HL-60 (cell line): Measurements from ENCODE around the gene SENP8.

Source experiments
- DNase-seq, 2 experiments: peaks; one replicate each; pipeline ENCODE4 v3.0.0-alpha.2; 2010 to 2020; ENCODE audit warnings: low read depth in 1 of 2, low spot score in 1 of 2
- H3K27ac ChIP-seq: fragments of 250-450 bp; sonication (Bioruptor Pico); replicated peaks from 2 replicates; pipeline ENCODE4 v1.5.1; 2020; ENCODE audit warnings: mild to moderate bottlenecking, moderate library complexity
- H3K27me3 ChIP-seq: fragments of 250-450 bp; sonication (Bioruptor Pico); 2 replicates; pipeline ENCODE4 v1.5.1; 2021; ENCODE audit warnings: mild to moderate bottlenecking, moderate library complexity; ENCODE audit not compliant: insufficient read depth, poor library complexity, severe bottlenecking
- H3K4me3 ChIP-seq: replicated peaks from 2 replicates; pipeline ENCODE4 v1.5.1; 2011; ENCODE audit warnings: mild to moderate bottlenecking, control low read depth, low read length; ENCODE audit not compliant: insufficient read depth
- GABPA ChIP-seq: IDR thresholded peaks from 2 replicates; pipeline ENCODE4 v1.6.1; 2012; ENCODE audit warnings: low read depth
- POLR2AphosphoS5 ChIP-seq: IDR thresholded peaks from 2 replicates; pipeline ENCODE4 v1.6.1; 2012; ENCODE audit warnings: low read depth
- SPI1 ChIP-seq: IDR thresholded peaks from 2 replicates; pipeline ENCODE4 v1.6.1; 2012; ENCODE audit warnings: low read depth, mild to moderate bottlenecking, borderline replicate concordance
- TF ChIP-seq, protein P1 (sequence below): IDR thresholded peaks from 2 replicates; pipeline ENCODE4 v1.6.1; 2012; ENCODE audit warnings: low read depth; ENCODE audit not compliant: insufficient replicate concordance
- TF ChIP-seq, protein P2 (sequence below): IDR thresholded peaks from one replicate; pipeline ENCODE4 v1.5.1; 2011; ENCODE audit warnings: low read length, control low read depth, inconsistent platforms; ENCODE audit not compliant: insufficient read depth

The SENP8 gene

DNA sequence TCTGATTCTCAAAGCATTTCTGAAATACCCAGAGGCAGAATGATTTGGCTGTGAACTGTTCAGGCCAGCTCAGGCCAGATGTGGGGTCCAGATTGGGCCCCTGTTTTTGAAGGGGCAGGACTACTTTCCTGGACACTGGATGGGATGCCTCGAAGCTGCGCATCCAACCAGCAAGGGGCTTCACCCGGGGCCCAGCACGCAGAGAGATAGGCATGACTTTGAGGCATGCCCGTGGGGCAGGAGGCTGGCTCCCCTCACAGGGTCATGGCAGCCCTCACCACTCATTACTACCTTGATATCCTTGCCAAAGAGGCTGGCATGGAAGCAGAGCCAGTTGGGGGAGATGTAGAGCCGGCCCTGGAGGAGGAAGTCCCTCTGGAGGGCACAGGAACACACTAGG lies 49.2 kb downstream of the SENP8 start:
- Histone ChIP-seq H3K4me3 (no peak overlapping the region), H3K27ac (no peak overlapping the region), H3K27me3 (no peaks in the 10 kb centered on the region)
- TF ChIP-seq, protein P1, sequence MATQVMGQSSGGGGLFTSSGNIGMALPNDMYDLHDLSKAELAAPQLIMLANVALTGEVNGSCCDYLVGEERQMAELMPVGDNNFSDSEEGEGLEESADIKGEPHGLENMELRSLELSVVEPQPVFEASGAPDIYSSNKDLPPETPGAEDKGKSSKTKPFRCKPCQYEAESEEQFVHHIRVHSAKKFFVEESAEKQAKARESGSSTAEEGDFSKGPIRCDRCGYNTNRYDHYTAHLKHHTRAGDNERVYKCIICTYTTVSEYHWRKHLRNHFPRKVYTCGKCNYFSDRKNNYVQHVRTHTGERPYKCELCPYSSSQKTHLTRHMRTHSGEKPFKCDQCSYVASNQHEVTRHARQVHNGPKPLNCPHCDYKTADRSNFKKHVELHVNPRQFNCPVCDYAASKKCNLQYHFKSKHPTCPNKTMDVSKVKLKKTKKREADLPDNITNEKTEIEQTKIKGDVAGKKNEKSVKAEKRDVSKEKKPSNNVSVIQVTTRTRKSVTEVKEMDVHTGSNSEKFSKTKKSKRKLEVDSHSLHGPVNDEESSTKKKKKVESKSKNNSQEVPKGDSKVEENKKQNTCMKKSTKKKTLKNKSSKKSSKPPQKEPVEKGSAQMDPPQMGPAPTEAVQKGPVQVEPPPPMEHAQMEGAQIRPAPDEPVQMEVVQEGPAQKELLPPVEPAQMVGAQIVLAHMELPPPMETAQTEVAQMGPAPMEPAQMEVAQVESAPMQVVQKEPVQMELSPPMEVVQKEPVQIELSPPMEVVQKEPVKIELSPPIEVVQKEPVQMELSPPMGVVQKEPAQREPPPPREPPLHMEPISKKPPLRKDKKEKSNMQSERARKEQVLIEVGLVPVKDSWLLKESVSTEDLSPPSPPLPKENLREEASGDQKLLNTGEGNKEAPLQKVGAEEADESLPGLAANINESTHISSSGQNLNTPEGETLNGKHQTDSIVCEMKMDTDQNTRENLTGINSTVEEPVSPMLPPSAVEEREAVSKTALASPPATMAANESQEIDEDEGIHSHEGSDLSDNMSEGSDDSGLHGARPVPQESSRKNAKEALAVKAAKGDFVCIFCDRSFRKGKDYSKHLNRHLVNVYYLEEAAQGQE: no peak
- TF ChIP-seq, protein P2, sequence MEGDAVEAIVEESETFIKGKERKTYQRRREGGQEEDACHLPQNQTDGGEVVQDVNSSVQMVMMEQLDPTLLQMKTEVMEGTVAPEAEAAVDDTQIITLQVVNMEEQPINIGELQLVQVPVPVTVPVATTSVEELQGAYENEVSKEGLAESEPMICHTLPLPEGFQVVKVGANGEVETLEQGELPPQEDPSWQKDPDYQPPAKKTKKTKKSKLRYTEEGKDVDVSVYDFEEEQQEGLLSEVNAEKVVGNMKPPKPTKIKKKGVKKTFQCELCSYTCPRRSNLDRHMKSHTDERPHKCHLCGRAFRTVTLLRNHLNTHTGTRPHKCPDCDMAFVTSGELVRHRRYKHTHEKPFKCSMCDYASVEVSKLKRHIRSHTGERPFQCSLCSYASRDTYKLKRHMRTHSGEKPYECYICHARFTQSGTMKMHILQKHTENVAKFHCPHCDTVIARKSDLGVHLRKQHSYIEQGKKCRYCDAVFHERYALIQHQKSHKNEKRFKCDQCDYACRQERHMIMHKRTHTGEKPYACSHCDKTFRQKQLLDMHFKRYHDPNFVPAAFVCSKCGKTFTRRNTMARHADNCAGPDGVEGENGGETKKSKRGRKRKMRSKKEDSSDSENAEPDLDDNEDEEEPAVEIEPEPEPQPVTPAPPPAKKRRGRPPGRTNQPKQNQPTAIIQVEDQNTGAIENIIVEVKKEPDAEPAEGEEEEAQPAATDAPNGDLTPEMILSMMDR: no peak
- TF ChIP-seq GABPA (no peak), SPI1 (no peak), POLR2AphosphoS5 (no peak)
- no peak for DNase-seq

DNA sequence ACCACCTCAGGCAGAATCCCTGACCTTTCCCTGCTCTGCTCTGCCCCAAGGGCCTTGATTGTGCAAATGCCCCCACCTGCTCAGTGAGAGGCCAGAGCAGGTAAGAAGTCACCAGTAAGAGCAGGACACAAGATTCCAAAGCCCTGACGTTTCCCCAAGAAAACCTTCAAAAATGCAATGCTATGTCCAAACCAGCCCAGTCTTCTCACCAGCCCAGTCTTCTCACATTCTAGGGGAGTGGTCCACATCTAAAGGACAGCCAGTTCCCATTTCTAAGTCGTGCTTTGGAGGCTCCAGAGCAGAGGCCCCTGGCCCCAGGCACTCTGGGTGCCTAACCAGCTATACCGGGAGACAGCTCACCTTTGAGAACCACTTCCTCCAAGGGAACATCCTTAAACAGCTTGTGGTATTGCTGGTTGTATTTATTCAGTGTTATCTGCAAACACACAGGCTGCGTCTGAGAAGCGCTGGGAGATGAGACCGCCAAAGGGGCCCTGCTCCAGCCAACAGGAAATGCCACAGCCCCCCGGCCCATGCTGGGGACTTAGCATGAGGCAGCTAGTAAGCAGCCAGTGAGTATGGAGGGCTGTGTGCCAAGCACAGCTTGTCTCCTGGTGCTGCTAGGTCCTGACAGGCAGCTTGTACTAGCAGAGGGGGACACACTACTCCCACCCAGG lies 50.1 kb downstream of the SENP8 start:
- no peak for DNase-seq
- TF ChIP-seq GABPA (no peak), SPI1 (peak; percentile 23; the same call in 1 of the 2 replicates)
- Histone ChIP-seq H3K4me3 (no peak overlapping the region), H3K27ac (no peak overlapping the region), H3K27me3 (no peaks in the 10 kb centered on the region)

DNA sequence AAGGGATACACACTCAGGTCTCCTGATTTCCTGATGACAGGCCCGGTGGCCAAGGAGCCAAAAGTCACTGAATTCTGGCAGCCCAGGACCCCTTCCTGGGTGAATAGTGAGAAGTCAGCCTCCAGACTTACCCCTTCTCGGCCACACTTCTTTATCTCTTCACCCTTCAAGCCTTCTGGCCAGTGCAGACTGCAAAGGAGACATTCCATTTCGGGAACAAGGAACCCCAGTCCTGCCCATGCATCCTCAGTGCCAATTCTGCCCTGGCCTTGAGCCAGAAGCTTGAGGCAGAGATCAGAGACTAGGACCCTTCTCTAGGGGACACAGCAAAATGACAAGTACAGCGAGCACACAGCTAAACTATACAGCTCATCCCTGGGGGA lies 50.6 kb downstream of the SENP8 start:
- Histone ChIP-seq H3K27me3 (no peaks in the 10 kb centered on the region), H3K27ac (no peak overlapping the region), H3K4me3 (no peak overlapping the region)
- TF ChIP-seq, protein P2: no peak
- TF ChIP-seq, protein P1: no peak
- TF ChIP-seq GABPA: no peak
- no peak for TF ChIP-seq SPI1
- no peak for TF ChIP-seq POLR2AphosphoS5
- no peak for DNase-seq

DNA sequence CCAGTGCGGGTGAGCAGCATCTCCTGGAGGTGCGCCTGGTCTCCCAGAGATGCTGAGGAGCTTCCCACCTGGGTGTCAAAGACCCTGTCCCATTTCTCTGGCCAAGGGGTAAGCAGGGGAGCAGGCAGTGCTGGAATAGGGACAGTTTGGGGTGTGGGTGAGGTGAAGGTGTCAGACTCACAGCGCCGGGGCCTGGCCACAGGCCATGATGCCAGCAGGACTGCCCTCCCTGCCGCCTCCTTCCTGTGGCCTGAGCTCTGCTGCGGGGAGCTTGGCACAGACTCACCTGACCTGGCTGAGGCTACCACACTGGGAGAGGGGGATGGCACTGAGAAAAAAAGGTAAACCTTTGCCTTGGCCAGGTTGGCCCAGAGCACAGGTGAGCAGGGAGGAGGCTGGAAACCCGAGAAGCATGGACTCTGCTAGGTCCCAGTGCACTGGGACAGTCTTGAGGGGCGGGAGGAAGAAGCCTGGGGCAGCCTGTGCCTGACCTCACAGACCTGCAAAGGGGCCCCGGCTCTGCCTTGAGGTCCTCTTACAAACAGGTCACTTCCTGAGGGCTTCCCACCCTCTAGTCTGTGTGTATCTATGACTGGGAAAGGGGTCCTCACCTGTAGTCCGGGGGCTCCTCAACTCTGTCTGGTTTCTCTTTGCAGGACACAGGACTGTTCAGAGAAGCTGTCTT lies 51.2 kb downstream of the SENP8 start:
- H3K27ac ChIP-seq: no peak overlapping the region
- DNase-seq: no peak
- H3K27me3 ChIP-seq: no peaks in the 10 kb centered on the region
- TF ChIP-seq, protein P1: no peak
- TF ChIP-seq POLR2AphosphoS5 (no peak), SPI1 (no peak), GABPA (no peak)
- TF ChIP-seq, protein P2: no peak
- H3K4me3 ChIP-seq: no peak overlapping the region
